ENCODE results near the gene ZNF668. TPM values are rescaled to one million over a fixed set of nuclear protein-coding genes. Genes with fewer than 3 reads are reported as not detected.
"Not testable (repeated sequence)": the region's sequence is repeated elsewhere in the genome, so short reads cannot be mapped to it uniquely, and the experiment has no call there.

Gene ZNF668
- polyA plus RNA-seq, 3 donors = 3.3 to 7.1 (median 6.3) TPM

DNA sequence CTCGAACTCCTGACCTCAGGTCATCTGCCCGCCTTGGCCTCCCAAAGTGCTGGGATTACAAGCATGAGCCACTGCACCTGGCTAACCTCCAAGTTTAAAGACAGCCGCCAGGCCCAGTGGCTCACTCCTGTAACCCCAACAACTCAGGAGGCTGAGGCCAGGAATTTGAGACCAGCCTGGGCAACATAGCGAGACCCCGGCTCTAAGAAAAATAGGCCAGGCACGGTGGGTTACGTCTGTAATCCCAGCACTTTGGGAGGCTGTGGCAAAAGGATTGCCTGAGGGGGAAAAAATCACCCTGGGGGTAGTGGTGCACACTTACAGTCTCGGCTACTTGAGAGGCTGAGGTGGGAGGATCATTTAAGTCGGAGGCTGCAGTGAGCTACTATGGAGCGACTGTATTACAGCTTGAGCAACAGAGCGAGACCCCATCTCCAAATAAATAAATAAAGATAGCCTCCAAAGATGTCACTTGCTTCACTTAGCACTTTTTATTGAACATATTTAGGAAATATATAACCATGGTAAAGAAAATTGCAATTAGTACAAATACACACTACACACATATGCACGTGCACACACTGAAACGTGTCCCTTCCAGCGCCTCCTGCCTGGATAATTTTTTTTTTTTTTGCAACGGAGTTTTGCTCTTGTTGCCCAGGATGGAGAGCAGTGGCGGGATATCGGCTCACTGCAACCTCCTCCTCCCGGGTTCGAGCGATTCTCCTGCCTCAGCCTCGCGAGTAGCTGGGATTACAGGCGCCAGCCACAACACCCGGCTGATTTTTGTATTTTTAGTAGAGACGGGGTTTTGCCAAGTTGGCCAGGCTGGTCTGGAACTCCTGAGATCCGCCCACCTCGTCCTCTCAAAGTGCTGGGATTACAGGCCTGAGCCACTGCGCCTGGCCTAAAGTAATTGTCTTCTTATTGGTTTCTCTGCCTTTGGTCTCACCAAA is 32.7 kb upstream of the ZNF668 start:
- 90 to 94% (median 92%) methylated on average over 28 of the region's 28 CpGs for WGBS, 3 donors
- H3K27ac ChIP-seq (ENCODE audit: low read depth, low read length) = no peak overlapping the region

DNA sequence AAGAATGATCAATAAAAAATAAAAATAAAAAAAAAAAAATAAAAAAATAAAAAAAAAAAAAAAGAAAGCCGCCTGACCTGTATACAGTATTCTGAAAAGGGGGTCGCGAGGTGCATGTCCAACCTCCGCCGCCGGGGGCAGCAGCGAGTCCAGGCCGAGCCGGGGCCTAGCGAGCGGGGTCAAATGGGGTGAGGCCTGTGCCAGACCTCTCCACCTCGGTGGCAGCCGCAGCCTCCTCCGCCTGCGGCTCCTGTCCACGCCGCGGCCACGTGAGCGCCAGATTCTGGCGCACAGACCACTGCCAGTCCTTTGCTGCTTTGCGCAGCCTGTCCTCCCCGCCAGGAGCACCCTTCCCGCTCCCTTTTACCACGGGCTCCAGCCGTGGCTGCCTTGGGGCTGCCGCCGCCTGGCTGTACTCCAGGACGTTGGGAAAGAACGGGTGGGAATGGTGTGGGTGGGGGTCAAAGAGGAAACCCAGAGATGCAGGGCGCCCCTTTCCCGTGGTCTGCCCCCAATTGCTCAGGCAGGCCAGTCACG is 31.7 kb upstream of the ZNF668 start:
- H3K27ac ChIP-seq (ENCODE audit: low read depth, low read length) = no peak overlapping the region
- WGBS, 3 donors = 9 to 10% (median 10%) methylated on average over 33 of the region's 33 CpGs

DNA sequence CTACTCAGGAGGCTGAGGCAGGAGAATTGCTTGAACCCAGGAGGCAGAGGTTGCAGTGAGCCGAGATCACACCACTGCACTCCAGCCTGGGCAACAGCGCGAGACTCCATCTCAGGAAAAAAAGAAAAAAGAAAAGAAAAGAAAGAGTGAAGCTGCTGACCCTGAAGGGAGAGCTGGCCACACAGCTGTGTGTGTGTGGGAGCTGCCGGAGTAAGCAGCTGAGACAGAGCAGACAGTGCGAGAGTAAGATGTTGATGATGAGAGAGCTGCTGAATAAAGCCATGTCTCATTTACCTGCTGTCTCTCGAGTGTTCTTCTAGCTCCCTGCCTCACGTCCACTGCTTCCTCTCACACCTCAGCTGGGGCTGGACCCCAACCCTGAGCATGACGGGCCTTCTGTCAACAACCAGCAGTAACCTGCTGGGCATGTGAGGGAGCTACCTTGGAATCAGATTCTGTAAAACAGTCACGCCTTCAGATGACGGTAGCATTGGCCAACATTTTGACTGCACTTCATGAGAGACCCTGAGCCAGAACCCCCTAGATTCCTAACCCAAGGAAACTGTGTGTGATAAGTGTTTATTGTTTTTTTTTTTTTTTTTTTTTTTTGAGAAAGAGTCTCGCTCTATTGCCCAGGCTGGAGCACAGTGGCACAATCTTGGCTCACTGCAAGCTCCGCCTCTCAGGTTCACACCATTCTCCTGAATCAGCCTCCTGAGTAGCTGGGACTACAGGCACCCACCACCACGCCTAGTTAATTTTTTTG is 27.0 kb upstream of the ZNF668 start:
- not testable (repeated sequence) for H3K27ac ChIP-seq (ENCODE audit: low read depth, low read length)
- WGBS, 3 donors = 69 to 82% (median 69%) methylated on average over 11 to 13 of the region's 13 CpGs

DNA sequence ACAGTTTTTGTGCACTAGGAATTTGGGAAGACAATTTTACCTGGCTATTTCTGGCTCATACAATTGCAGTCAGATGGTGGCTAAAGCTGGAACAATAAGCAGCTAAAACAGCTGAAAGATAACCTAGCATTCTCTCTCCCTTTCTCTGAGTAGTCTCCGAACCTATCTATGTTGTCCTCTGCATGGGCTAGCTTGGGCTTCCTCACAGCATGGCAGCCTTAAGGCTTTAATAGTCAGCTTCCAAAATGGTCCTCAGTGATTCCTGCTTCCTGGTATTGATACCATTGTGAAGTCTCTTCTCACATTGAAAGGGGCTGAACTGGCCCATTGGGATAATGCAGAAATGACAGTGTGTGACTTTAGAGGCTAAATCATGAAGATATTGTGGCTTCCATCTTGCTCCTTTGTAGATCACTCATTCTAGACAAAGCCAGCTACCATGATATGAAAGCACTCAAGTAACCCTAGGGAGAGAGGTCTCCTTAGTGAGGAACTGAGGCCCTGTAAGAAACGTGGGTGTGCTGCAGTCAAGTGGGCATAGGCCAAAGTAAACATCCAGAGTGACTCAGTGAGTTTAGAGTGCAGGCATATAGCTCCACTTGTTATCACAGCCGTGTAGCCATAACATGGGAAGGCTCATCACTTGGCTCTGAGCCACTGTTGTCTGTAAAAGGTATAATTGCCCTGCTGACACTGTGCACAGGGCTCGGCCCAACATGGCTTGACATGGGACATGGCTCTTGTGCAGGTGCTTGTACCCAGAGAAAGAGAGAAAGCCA is 26.0 kb upstream of the ZNF668 start:
- 69 to 77% (median 71%) methylated on average over 4 of the region's 4 CpGs for WGBS, 3 donors
- no peak overlapping the region for H3K27ac ChIP-seq (ENCODE audit: low read depth, low read length)

DNA sequence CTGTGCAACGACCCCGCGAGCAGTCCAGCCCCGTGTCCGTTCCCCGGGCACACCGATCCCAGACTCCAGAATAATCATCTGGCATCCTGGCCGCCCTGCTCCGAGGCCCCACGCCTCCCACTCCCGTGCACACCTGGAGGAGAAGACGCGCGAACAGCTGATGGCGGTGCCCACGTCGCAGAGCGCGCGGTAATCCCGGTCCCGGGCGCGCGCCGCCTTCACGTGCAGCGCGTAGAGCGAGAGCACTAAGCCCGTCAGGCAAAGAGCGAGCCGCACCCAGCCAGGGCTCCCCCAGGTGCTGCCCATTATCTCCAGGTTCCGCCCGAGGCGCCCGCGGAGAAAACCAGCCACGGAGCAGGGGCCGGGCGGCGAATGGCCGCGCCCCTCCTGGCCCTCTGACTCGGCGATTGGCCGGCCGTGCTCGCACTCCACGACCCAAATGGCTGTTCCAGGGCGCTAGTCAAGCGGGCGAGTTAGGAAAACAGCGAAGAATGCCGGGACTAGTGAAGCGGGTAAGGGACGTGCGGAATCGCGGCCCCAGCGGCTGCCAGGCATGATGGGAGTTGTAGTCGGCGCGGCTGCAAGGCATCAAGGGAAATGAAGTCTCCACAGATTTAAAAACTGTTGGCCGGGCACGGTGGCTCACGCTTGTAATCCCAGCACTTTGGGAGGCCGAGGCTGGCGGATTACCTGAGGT is 20.5 kb upstream of the ZNF668 start, which contains the start of gene VKORC1:
VKORC1 (minus strand) TSS at position 374 of the 697 bp plus-strand sequence; CDS start at position 306, 68 bp downstream.
- no peak within 1 kb of the TSS for H3K27ac ChIP-seq (ENCODE audit: low read depth, low read length)
- 0% methylated on average over 69 of the region's 69 CpGs for WGBS, 3 donors

DNA sequence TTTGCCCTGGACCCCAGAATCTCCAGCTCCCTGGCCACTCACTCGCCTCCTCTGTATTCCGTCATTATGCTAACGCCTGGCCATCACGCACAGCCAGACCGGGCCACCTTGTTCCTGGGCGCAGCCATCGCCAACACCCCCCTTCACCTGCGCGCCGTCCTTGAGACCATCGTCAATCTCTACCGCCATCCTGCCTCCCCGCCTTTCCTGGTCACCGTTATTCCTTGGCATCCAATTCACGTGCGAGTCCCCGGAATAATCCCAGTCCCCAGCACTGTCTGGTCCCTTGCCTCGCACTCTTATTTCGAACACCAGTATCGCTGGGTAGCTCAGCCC is 20.0 kb upstream of the ZNF668 start:
- WGBS, 3 donors = 0 to 1% (median 1%) methylated on average over 20 of the region's 20 CpGs
- H3K27ac ChIP-seq (ENCODE audit: low read depth, low read length) = no peak overlapping the region

DNA sequence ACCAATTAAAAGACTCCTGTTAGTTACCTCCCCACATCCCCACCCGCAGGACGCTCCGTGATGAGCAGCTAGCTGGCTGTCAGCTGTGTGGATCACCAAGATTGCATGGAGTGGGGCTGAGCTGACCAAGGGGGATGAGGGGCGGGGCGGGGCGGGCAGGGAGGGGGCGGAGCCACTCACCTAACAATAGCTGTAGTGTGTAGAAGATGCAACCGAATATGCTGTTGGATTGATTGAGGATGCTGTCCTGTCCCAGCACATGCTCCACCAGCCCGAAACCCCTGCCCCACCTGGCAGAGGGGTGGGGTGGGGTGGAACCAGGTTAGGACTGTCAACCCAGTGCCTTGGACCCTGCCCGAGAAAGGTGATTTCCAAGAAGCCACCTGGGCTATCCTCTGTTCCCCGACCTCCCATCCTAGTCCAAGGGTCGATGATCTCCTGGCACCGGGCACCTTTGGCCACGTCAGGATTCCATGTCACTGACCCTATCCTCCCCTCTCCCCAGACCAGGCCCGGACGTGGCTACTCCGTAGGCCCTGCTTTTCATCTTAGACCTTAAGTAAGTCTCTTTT is 19.2 kb upstream of the ZNF668 start:
- H3K27ac ChIP-seq (ENCODE audit: low read depth, low read length) = no peak overlapping the region
- WGBS, 3 donors = 39 to 54% (median 48%) methylated on average over 17 of the region's 17 CpGs

DNA sequence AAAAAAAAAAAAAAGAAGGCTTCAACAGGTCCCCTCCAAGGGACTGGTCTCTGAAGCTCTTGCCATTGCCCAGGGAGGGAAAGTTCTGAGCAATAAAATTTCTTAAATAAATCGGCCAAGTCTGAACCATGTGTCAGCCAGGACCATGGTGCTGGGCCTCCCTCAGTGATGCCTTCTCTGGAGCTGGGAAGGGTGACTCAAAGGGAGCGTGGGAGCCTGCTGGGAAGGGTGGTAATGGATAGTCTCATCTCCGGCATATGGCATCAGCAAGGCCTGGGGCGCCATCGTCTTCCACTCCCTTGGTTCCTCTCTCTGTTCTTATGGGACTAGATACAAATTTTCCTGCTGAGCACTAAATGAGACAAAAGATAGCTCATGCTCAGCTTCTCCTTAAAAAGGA is 18.3 kb upstream of the ZNF668 start:
- WGBS, 3 donors = 91 to 97% (median 93%) methylated on average over 5 of the region's 5 CpGs
- no peak overlapping the region for H3K27ac ChIP-seq (ENCODE audit: low read depth, low read length)

DNA sequence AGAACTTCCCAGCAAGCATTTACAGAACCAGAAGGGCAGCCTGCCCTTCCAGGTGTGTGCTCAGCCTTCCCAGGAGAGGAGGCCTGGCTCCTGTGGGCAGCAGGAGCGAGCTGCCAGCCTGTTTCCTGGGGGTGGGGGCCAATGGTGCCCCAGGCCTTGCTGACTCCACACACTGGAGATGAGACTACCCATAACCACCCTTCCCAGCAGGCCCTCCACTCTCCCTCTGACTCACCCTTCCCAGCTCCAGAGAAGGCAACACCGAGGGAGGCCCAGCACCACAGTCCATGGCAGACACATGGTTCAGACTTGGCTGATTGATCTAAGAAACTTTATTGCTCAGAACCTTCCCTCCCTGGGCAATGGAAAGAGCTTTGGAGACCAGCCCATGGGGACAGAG is 16.5 kb upstream of the ZNF668 start:
- WGBS, 3 donors = 83 to 100% (median 89%) methylated on average over 2 of the region's 2 CpGs

DNA sequence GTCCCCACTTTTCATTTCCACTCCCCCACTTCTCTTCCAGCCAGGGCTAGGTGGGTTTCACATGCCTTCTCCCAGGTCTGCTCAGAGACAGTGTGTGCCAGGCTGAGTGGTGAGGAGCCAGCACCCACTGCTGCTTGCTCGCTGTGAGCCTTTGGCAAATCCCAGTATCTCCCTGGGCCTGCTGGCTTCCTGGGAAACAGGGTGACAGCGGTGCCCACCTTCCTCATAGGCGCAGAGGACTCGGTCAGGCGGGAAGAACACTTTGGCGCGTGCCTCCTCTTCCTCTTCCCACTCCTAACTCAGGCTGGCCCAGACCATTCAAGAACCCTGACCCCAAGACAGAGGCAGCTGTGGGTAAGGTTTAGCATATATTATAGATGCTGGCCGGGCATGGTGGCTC is 15.2 kb upstream of the ZNF668 start:
- WGBS, 3 donors = 83 to 97% (median 93%) methylated on average over 8 of the region's 8 CpGs

More for the DNA sequence above, 16.5 kb upstream of the ZNF668 start:
- H3K27ac ChIP-seq (ENCODE audit: low read depth, low read length) = no peak overlapping the region

DNA sequence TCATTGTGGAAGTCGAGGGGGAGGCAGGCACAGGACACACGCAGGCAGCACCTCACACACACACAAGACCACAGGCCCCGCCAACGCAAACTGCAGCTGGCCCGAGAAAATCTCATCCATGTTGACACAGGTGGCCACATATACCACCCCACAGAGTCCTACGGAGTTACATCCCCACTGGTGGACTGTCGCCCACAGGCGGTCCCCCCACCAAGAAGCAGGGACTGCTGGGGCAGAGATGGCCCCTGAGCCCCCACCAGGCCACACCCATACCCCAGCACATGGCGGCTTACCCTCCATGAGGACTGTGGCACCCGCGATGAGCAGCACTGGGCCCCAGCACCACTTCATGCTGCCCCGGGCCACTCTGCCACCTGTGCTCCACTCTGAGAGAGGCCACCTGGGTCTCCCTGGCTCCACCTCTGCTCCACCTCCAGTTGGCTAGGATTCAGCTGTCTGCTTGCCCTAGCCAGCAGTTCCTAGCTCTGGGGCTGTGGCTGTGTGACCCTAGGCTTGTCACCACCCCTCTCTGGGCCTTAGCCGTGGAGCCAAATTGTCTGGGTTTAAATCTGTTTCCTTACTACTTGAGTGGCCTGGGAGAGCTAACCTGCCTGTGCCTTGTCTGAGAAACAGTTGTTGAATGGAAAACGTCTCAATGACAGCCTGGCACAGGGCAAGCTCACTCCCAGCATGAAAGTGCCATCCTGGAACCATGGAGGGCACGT is 14.6 kb upstream of the ZNF668 start, which contains the start of gene PRSS53:
PRSS53 (minus strand) TSS at position 485 of the 725 bp plus-strand sequence; CDS start at position 351, 134 bp downstream.
- WGBS, 3 donors = 74 to 88% (median 86%) methylated on average over 14 to 15 of the region's 15 CpGs
- H3K27ac ChIP-seq (ENCODE audit: low read depth, low read length) = no peak within 1 kb of the TSS

More for the DNA sequence above, 15.2 kb upstream of the ZNF668 start:
- no peak overlapping the region for H3K27ac ChIP-seq (ENCODE audit: low read depth, low read length)

DNA sequence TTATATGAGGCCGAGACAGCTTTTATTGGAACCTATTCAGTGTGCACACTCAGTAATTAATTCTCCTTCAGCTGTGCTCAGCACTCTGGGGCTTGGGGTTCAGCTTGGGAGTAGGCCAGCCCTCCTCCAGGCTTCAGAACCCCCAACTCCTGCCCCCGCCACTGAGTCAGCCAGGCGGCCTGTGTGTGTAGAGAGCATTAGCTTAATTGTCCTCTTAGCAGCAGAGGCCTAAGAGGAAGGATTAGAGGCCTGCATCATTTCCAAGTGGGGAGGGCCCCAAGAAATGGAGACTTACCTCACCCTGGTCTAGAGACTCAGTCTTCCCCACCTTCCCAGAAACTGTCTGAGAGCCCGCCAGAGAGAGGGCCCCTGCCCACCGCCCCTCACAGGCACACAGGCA is 13.9 kb upstream of the ZNF668 start:
- no peak overlapping the region for H3K27ac ChIP-seq (ENCODE audit: low read depth, low read length)
- WGBS, 3 donors = 82 to 90% (median 85%) methylated on average over 5 of the region's 5 CpGs

DNA sequence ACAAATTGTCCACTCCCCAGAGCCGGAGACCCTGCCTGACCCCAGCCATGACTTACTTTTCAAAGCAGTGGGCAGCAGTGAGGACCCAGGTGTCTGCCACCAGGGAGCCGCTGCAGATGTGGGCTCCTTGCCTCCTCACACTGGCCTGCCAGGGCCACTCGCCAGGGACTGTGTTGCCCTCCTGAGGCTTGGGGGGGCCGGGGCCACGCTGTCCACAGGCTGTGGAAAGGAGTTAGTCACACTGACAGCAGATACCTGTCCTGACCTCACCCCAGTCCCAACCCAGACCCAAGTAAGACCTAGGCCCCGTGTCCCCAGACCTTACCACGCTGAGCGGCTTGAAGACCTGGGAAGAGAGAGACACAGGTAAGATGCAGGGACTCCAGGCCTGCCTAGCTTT is 13.4 kb upstream of the ZNF668 start:
- H3K27ac ChIP-seq (ENCODE audit: low read depth, low read length) = no peak overlapping the region
- 89 to 93% (median 90%) methylated on average over 8 of the region's 8 CpGs for WGBS, 3 donors

DNA sequence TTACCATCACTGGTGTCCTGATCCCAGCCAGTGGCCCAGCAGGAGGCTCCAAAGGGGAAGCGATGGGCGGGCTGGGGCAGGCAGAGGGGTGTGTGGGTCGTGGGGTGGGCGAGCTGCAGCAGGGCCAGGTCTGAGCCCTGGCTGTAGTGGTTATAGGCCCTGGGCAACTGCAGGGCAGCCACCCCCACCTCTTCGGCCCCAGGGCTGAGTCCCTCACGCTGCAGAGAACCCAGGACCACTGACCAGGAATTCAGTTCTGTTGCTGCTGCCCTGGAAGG is 12.5 kb upstream of the ZNF668 start:
- WGBS, 3 donors = 81 to 91% (median 83%) methylated on average over 6 of the region's 6 CpGs
- H3K27ac ChIP-seq (ENCODE audit: low read depth, low read length) = no peak overlapping the region

DNA sequence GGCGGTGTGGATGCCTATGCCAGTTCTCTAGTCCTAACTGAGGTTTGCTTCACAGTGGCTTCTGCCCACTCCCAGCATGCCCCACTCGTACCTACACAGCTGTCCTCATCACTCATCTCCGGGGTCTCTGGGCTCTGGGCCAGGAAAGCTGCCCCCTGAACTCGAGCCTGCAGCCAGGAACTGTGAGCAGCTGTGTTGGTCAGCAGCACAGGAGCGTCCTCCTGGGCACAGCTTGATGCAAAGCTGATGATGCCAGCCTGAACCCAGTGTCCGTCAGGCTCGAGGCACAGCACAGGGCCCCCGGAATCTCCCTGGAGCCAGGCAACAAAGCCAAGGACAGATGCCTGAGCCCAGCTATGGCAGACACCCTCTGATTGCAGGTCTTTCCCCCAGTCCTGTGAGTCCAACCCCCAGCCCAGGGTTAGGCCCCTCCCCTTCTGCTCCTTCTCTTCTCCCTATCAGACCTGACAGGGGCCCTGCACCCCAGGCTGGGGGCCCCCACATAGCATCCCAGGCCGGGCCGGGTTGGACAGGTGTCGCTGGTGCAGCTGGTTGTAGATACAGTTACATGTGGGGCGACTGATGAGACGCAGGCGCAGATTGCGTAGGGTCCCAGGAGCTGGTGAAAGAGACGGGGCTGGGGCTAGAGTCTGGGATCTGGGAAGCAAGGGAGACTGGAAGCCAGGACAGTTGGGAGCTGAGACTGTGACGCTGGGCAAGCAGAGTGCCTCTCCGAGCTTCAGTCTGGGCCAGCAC is 12.0 kb upstream of the ZNF668 start:
- 82 to 87% (median 84%) methylated on average over 18 of the region's 18 CpGs for WGBS, 3 donors
- no peak overlapping the region for H3K27ac ChIP-seq (ENCODE audit: low read depth, low read length)

DNA sequence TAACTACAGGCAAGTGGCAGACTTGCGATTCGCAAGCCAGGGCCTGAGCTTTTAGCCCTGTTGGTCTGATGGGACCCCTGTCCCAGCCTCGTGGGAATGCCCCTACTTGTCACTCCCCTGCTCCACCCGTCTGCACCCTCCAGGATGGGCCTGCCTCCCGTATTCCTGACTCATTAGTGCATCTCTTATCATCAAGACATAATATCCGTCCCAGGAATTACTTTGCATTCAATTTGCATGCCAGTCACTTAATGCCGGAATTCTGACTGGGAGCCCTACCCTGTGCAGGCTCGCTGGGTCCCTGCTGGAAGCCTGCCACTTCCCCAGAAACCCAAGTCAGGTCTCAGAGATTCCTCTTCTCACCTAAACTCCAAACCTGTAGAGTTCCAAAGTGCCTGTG is 11.4 kb upstream of the ZNF668 start:
- WGBS, 3 donors = 80 to 83% (median 82%) methylated on average over 8 of the region's 8 CpGs
- no peak overlapping the region for H3K27ac ChIP-seq (ENCODE audit: low read depth, low read length)

All from adipose tissue (tissue), 3 donors.